CD4-positive, alpha-beta T cell (primary cell): ENCODE results near the gene FASN. TPM values are rescaled to one million over a fixed set of nuclear protein-coding genes. Genes with fewer than 3 reads are reported as not detected.

Experiments
- ATAC-seq: fragments of 200-7000 bp; cut with Tn5 transposase; one replicate; pipeline ENCODE4 v1.10.0; 2022; ENCODE audit warnings: mild to moderate bottlenecking; ENCODE audit not compliant: poor library complexity
- CTCF ChIA-PET: fragments of 350-600 bp; sonication (Branson Sonifier 250); formaldehyde crosslinking; loops from one replicate; lab custom pipeline; 2021; ENCODE audit warnings: antibody characterized with exemption, inconsistent platforms; lab: Charles Lee
- POLR2A ChIA-PET: fragments of 350-600 bp; sonication (Branson Sonifier 250); formaldehyde crosslinking; loops from one replicate; lab custom pipeline; 2021; ENCODE audit warnings: antibody characterized with exemption, inconsistent platforms; lab: Charles Lee
- DNase-seq, 14 experiments: peaks; one replicate each; pipeline ENCODE4 v3.0.0-alpha.2; 2013 to 2020; ENCODE audit warnings: mixed read lengths in 2 of 14
- H3K27ac ChIP-seq, 2 donors: one replicate each; pipeline versions ENCODE4 v1.5.1 to v1.7.0; 2013; ENCODE audit warnings: low read length in 2 of 2, low read depth in 1 of 2, mild to moderate bottlenecking in 1 of 2
- H3K27me3 ChIP-seq, 2 experiments: 1 replicate in 1 of 2; 2 replicates in 1 of 2; pipeline versions ENCODE4 v1.6.1 to v1.7.0; 2013; ENCODE audit warnings: low read length in 2 of 2, control low read depth in 1 of 2, mild to moderate bottlenecking in 1 of 2, moderate library complexity in 1 of 2; ENCODE audit not compliant: insufficient read depth in 2 of 2, control insufficient read depth in 1 of 2
- H3K36me3 ChIP-seq: one replicate; pipeline ENCODE4 v1.6.1; 2013; ENCODE audit warnings: low read length, control low read depth; ENCODE audit not compliant: insufficient read depth
- H3K4me1 ChIP-seq: one replicate; pipeline ENCODE4 v1.6.1; 2013; ENCODE audit warnings: low read length, control low read depth; ENCODE audit not compliant: insufficient read depth
- H3K4me3 ChIP-seq: one replicate; pipeline ENCODE4 v1.5.1; 2013; ENCODE audit warnings: mild to moderate bottlenecking, low read length, moderate library complexity
- H3K9me3 ChIP-seq, 2 experiments: 1 replicate in 1 of 2; 2 replicates in 1 of 2; pipeline versions ENCODE4 v1.6.1 to v1.7.0; 2013; ENCODE audit warnings: low read length in 2 of 2, mild to moderate bottlenecking in 2 of 2, control low read depth in 1 of 2, moderate library complexity in 1 of 2; ENCODE audit not compliant: control insufficient read depth in 1 of 2, insufficient read depth in 1 of 2
- H3K27ac Mint-ChIP-seq: one replicate; pipeline ENCODE4 v1.8.0; 2020; ENCODE audit warnings: mixed read lengths
- H3K27me3 Mint-ChIP-seq: one replicate; pipeline ENCODE4 v1.8.0; 2021; ENCODE audit warnings: mixed read lengths
- H3K36me3 Mint-ChIP-seq: one replicate; pipeline ENCODE4 v1.8.0; 2021; ENCODE audit warnings: low read depth, mixed read lengths
- H3K4me1 Mint-ChIP-seq: one replicate; pipeline ENCODE4 v1.8.0; 2021; ENCODE audit warnings: low read depth, mixed read lengths
- H3K4me3 Mint-ChIP-seq: one replicate; pipeline ENCODE4 v1.8.0; 2020; ENCODE audit warnings: mild to moderate bottlenecking, mixed read lengths
- H3K9me3 Mint-ChIP-seq: one replicate; pipeline ENCODE4 v1.8.0; 2020; ENCODE audit warnings: mixed read lengths
- CTCF ChIP-seq: fragments of 200-600 bp; IDR thresholded peaks from one replicate; pipeline ENCODE4 v1.8.0; 2022; ENCODE audit warnings: antibody characterized with exemption, mild to moderate bottlenecking
- intact Hi-C, 2 experiments: fragments of 100-400 bp; cut with DNase I in 1 of 2; cut with micrococcal nuclease in 1 of 2; formaldehyde crosslinking; loops; one replicate each; pipeline versions ENCODE4 v1.15.1 to v1.9.0; 2023 to 2025; cut with DNase I, micrococcal nuclease
- total RNA-seq, 174 experiments: library from RNA in 2 of 174; stranded (reverse) in 2 of 174; gene quantifications; one replicate each; pipeline ENCODE4 v1.2.3 and lab custom pipeline; 2021 to 2026

The FASN gene
- total RNA-seq, 2 experiments from 2014 or later: 168 to 174 TPM

- no peaks in the 10 kb centered on the region for H3K9me3 ChIP-seq
- intact Hi-C loops: loop anchor here in 1 of 2 experiments (5.0 to 10.0 kb wide), 2 partner anchors 45 to 1993 kb away; partner anchors contain the start of genes GAA, GPS1 and RFNG
- DNase-seq (peak in 6 of 14 experiments; percentile 11 to 56 (median 36)), ATAC-seq (no peak)
- no peak overlapping the region for H3K27ac Mint-ChIP-seq
- peak overlapping the region in 1 of 2 donors; percentile 46 for H3K27ac ChIP-seq
- TF ChIP-seq CTCF: no peak
- peaks cover 3% of the 10 kb centered on the region for H3K4me1 Mint-ChIP-seq
- no peaks in the 10 kb centered on the region for H3K27me3 ChIP-seq
- H3K36me3 Mint-ChIP-seq: peaks cover 14% of the 10 kb centered on the region
- ChIA-PET CTCF (interaction anchor here (1.0 to 1.6 kb wide), 5 partner anchors 9 to 67 kb away, joined by 3 to 15 read pairs (median 4); partner anchors contain the start of gene DCXR), POLR2A (interaction anchor here (0.9 to 2.9 kb wide), 10 partner anchors 9 to 103 kb away, joined by 3 to 44 read pairs (median 6); partner anchors contain the start of genes DCXR and DUS1L)
- peak overlapping the region; percentile 51 for H3K4me3 ChIP-seq
- peaks cover 28% of the 10 kb centered on the region for H3K4me1 ChIP-seq
- no peaks in the 10 kb centered on the region for H3K9me3 Mint-ChIP-seq
- H3K36me3 ChIP-seq: peaks cover 36% of the 10 kb centered on the region
- H3K27me3 Mint-ChIP-seq: no peaks in the 10 kb centered on the region
- peak overlapping the region; percentile 83 for H3K4me3 Mint-ChIP-seq
These were observed 685 bp downstream of the FASN start for GRCh38 chr17:82097184-82097918.

- no peak for ATAC-seq
- H3K4me1 ChIP-seq: peaks cover 28% of the 10 kb centered on the region
- peak overlapping the region; percentile 83 for H3K4me3 Mint-ChIP-seq
- H3K27ac Mint-ChIP-seq: no peak overlapping the region
- H3K27me3 ChIP-seq: no peaks in the 10 kb centered on the region
- H3K4me3 ChIP-seq: peak overlapping the region; percentile 51
- intact Hi-C loops: loop anchor here in 1 of 2 experiments (5.0 to 10.0 kb wide), 2 partner anchors 44 to 1992 kb away; partner anchors contain the start of genes GAA, GPS1 and RFNG
- no peak for TF ChIP-seq CTCF
- POLR2A ChIA-PET: interaction anchor here (0.9 to 1.0 kb wide), 2 partner anchors 9 to 30 kb away, joined by 3 read pairs; no protein-coding TSS in a partner anchor
- peaks cover 42% of the 10 kb centered on the region for H3K36me3 ChIP-seq
- H3K4me1 Mint-ChIP-seq: peaks cover 3% of the 10 kb centered on the region
- peak overlapping the region in 1 of 2 donors; percentile 10 for H3K27ac ChIP-seq
- CTCF ChIA-PET: no interaction called here
- no peaks in the 10 kb centered on the region for H3K9me3 ChIP-seq
- peaks cover 18% of the 10 kb centered on the region for H3K36me3 Mint-ChIP-seq
- no peak for DNase-seq
- H3K27me3 Mint-ChIP-seq: no peaks in the 10 kb centered on the region
- H3K9me3 Mint-ChIP-seq: no peaks in the 10 kb centered on the region
These were observed 1.3 kb downstream of the FASN start for GRCh38 chr17:82096709-82097183.

GRCh38 chr17:82095777-82096708 is 2.0 kb downstream of the FASN start:
- no peak overlapping the region for H3K27ac ChIP-seq
- ATAC-seq (no peak), DNase-seq (peak in 1 of 14 experiments; percentile 38)
- TF ChIP-seq CTCF: no peak
- H3K27me3 ChIP-seq: no peaks in the 10 kb centered on the region
- ChIA-PET CTCF (no interaction called here), POLR2A (interaction anchor here (0.6 to 0.9 kb wide), 2 partner anchors 10 to 92 kb away, joined by 3 read pairs; no protein-coding TSS in a partner anchor)
- H3K4me1 ChIP-seq: peaks cover 28% of the 10 kb centered on the region
- H3K9me3 ChIP-seq: no peaks in the 10 kb centered on the region
- Mint-ChIP-seq H3K27ac (peak overlapping the region; percentile 53), H3K36me3 (peaks cover 21% of the 10 kb centered on the region), H3K4me3 (peak overlapping the region; percentile 83), H3K27me3 (no peaks in the 10 kb centered on the region), H3K9me3 (no peaks in the 10 kb centered on the region), H3K4me1 (peaks cover 3% of the 10 kb centered on the region)
- H3K4me3 ChIP-seq: no peak overlapping the region
- intact Hi-C loops: loop anchor here in 1 of 2 experiments (5.0 to 10.0 kb wide), 2 partner anchors 44 to 1991 kb away; partner anchors contain the start of genes GAA, GPS1 and RFNG
- H3K36me3 ChIP-seq: peaks cover 49% of the 10 kb centered on the region
